ENCODE data around the gene C12orf43.
A peak's percentile ranks its signal among the peaks of the same experiment; 100 is the strongest.

Gene C12orf43

DNA sequence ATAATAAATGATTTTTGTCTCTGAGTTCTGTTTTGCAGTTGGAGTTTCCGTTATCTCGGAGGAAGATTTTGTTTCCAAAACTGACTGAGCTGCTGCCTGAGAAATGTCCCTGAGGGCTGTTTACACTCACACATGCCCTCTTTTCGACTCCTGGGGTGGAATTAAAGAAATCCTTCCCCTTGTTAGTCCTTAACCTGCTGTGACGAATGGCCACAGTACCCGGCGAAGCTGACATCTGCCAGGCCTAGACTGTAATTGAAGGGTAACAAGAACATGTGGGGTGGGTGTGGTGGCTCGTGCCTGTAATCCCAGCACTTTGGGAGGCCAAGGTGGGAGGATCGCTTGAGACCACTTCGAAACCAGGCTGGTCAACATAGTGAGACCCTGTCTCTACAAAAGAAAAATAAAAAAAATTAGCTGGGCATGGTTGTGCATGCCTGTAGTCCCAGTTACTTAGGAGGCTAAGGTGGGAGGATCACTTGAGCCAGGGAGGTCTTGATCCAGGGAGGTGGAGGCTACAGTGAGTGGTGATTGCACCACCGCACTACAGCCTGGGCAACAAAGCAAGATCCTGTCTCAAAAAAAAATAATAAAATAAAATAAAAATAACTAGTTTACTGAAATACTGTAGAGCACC is 14.4 kb upstream of the C12orf43 start:
- DNase-seq = no peak

GRCh38 chr12:121026274-121027045 is 10.2 kb upstream of the C12orf43 start:
- no peak for DNase-seq

- no peak for DNase-seq
Measured at GRCh38 chr12:121025442-121026226, 9.3 kb upstream of the C12orf43 start.

GRCh38 chr12:121023799-121024198 is 7.5 kb upstream of the C12orf43 start:
- no peak for DNase-seq

- no peak for DNase-seq
Measured at GRCh38 chr12:121022713-121023112, 6.4 kb upstream of the C12orf43 start.

- no peak for DNase-seq
Measured at GRCh38 chr12:121021754-121022153, 5.5 kb upstream of the C12orf43 start.

DNA sequence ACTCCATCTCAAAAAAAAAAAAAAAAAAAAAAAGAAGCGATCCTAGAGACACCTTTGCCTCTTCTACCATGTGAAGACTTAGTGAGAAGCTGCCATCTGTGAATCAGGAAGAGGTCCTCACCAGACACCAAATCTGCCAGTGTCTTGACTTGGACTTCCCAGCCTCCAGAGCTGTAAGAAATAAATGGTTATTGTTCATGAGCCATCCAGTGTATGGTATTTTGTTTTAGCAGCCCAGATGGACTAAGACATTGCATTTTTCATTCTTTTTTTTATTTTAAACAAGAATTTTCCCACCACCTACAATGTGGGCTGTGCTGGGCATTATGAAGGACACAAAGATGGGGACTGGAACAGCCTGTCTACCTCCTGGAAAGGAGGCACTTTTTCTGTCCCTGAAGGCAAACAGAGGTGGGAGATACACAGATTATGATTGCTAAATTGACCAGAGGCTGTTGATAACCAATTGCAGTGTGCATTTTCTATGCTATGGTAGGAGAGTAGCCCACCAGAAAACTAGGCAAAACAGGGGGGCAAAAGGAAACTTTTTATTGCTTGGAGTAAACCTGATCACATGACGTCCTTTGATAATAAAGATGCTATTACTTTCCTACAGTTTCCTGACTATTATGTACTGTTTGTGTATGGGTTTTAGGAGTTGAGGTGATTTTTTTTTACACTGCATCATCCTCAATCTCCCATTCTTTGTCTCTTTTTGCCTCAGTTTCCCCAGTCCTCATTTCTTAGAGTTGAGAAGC is 2.8 kb upstream of the C12orf43 start:
- no peak for DNase-seq

DNA sequence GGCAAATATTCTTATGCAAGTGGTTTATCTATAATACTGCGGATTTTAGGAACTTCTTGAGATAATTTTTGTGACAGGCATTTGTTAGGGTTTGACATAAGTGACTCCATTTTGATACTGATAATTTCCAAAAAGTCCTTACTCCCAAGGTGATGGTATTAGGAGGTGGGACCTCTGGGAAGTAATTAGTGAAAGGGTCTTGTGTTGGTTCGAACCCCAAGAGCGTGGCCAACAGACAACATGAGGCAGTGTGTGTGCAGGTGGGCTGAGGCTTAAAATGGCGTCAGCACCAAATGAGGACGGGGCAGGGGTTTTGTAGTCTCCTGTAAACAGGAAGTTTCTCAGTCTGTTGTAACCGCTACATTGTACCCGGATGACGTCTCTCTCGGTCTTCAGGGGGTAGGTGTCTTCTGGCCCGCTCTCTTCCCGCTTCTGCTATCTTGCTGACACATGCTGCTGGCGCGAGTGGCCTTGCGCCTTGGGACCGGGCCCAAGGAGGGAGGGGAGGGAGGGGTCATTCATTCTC is 1.7 kb upstream of the C12orf43 start:
- no peak for DNase-seq

DNA sequence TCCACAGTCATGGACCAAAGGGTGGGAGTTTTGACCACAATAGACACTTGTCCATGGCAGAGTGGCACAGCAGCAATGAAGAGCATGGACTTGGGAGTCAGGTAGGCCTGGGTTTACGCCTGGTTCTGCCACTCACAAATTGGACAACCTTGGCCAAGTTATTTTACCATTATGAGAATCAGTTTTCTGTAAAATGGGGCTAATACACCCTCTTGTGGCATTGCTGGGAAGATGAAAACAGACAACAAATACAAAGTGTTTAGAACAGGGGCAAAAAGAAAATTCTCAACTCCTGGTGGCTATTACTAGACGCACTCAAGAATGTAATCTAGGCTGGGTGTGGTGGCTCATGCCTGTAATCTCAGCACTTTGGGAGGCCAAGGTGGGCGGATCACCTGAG is 2.6 kb downstream of the C12orf43 start:
- DNase-seq = no peak

DNA sequence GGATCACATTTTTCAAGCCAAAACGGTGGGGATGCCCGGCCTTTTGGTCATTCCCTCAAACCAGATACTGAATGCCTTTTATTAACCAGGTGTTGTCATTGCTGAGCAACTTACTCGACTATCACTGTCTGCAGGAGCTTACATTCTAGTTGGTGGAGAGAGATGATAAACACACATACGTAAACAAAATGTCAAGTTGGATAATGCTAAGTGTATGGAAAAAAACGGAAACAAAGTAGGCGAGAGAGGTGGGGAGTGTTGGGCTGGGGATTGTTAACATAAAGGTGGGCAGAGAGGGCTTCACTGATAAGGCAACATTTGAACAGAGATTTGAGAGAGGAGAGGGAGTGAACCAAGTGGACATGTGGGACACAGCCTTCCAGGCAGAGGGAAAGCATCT is 4.5 kb downstream of the C12orf43 start:
- DNase-seq = no peak

DNA sequence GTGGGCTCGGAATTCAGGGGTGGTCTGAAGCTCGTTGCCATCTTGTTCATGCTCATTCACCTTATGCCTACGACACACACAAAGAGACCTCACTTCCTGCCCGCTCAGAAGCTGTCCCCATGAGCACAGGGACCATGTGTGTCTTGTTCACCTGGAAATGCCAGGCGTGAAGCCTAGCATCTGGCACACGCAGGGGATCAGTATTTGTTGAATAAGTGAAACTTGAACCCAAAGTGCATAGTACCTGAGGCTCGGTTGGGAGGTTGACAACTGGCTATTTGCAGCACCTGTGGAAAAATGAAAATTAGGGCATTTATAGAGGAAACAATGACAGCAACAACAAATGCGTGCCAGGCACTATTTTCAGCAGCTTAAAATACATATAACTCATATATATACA is 5.4 kb downstream of the C12orf43 start:
- DNase-seq = no peak

- DNase-seq = no peak
Measured at GRCh38 chr12:121009741-121010140, 6.5 kb downstream of the C12orf43 start.

- DNase-seq = no peak
Measured at GRCh38 chr12:121008347-121009098, 7.8 kb downstream of the C12orf43 start.

DNA sequence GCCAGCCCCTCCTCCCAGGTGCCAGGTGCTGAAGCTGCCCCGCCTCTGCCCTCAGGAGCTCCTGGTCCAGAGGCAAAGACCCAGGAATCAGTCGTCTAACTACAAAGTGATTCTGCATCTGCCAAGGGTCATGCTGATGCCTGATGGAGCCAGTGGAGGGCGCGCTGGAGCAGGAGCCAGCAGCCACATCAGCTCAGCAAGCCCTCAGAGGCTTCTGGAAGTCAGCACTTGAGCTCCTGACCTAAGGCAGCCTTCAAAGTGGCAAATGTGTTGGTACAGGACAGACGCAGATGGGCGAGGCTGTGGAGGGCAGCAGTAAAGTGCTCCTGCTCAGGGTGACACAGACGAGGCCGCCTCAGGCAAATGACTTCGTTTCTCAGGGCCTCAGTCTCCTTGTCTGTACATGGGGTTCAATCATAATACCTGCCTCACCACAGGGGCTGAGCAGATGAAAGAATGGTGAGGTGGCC is 10.9 kb downstream of the C12orf43 start:
- DNase-seq = peak; percentile 62

GRCh38 chr12:121004253-121004815 is 12.0 kb downstream of the C12orf43 start:
- no peak for DNase-seq

DNA sequence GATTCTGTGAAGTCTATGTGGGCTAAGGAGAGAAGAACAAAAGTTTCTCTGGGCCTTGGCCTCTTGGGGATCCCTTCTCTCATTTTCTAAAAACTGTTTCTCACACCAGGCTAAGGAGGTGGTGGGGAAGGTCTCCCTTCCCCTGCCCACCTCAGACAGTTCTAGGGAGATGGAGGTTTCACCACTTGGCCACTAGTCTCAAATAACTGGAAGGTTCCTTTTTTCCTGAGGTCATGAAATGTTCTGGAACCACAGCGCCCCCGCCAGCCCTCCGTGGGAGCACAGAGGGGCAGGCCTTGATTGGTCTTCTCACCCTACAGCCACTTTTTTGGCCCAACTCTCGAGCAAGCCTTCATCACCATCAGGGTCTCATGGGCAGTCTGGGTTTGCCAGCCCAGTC is 12.6 kb downstream of the C12orf43 start:
- DNase-seq = peak; percentile 14

DNA sequence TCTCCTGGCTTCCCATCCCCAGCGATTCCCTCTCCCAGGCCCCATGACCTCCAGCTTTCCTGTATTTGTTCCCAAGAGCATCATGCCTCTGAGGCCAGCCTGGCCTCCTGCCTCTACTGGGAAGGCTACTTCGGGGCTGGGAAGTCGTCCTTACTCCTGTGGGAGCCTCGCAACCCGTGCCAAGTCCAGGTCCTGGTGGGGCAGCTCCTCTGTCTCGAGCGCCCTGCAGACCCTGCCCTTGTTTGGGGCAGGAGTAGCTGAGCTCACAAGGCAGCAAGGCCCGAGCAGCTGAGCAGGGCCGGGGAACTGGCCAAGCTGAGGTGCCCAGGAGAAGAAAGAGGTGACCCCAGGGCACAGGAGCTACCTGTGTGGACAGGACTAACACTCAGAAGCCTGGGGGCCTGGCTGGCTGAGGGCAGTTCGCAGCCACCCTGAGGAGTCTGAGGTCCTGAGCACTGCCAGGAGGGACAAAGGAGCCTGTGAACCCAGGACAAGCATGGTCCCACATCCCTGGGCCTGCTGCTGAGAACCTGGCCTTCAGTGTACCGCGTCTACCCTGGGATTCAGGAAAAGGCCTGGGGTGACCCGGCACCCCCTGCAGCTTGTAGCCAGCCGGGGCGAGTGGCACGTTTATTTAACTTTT is 14.3 kb downstream of the C12orf43 start:
- no peak for DNase-seq

- no peak for DNase-seq
Measured at GRCh38 chr12:121001060-121001459, 15.2 kb downstream of the C12orf43 start.

GRCh38 chr12:121000530-121000929 is 15.8 kb downstream of the C12orf43 start:
- DNase-seq = no peak

DNA sequence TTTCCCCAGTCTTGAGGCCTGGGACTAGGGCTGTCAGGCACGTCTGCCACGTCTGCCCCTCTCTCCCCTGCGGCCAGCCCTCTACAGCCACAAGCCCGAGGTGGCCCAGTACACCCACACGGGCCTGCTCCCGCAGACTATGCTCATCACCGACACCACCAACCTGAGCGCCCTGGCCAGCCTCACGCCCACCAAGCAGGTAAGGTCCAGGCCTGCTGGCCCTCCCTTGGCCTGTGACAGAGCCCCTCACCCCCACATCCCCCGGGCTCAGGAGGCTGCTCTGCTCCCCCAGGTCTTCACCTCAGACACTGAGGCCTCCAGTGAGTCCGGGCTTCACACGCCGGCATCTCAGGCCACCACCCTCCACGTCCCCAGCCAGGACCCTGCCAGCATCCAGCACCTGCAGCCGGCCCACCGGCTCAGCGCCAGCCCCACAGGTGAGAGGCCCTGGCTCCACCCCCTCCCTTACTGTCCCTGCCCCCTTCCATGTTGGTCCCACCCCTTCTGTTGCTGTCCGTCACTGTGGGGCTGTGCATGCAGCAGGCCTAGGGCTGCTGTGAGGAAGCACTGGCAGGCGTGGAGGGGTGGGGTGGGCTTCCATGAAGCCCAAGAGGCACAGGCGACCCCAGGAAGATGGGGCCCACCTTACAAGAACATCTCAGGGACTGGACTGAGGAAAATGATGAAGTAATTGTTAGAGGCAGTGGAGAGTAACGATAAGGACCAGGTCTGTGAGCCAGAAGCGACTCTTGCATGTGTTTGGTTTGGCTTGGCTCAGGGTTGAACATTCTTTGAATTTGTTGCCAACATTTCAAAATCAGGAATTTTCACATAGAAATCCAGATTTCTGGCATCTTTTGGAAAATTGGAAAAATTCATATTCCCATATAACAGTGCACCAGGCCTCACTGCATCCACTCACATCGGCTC is 16.8 kb downstream of the C12orf43 start:
- no peak for DNase-seq
